WTC11 (cell line): ENCODE measurements around the gene POLG. TPM values are rescaled to one million over a fixed set of nuclear protein-coding genes. Genes with fewer than 3 reads are reported as not detected.

Experiments
- ATAC-seq: fragments of 200-7000 bp; cut with Tn5 transposase; 2 replicates; pipeline ENCODE4 v1.10.0; 2021; ENCODE audit warnings: mild to moderate bottlenecking, moderate library complexity
- CTCF ChIA-PET: fragments of 300-600 bp; sonication (Branson Sonifier 250); formaldehyde crosslinking; loops from one replicate; lab custom pipeline; 2021; ENCODE audit warnings: antibody characterized with exemption; lab: Charles Lee
- POLR2A ChIA-PET: fragments of 350-600 bp; sonication (Branson Sonifier 250); formaldehyde crosslinking; loops from one replicate; lab custom pipeline; 2021; ENCODE audit warnings: antibody characterized with exemption; lab: Charles Lee
- DNase-seq: peaks from one replicate; pipeline ENCODE4 v3.0.0; 2021; ENCODE audit warnings: low spot score
- H3K27ac Mint-ChIP-seq: 2 replicates; pipeline ENCODE4 v1.8.0; 2021; ENCODE audit warnings: mixed read lengths
- H3K27me3 Mint-ChIP-seq: 2 replicates; pipeline ENCODE4 v1.8.0; 2021; ENCODE audit warnings: low read depth, mild to moderate bottlenecking, moderate library complexity, mixed read lengths
- H3K36me3 Mint-ChIP-seq: 2 replicates; pipeline ENCODE4 v1.8.0; 2021; ENCODE audit warnings: mixed read lengths
- H3K4me1 Mint-ChIP-seq: 2 replicates; pipeline ENCODE4 v1.8.0; 2022; ENCODE audit warnings: mixed read lengths
- H3K4me3 Mint-ChIP-seq: 2 replicates; pipeline ENCODE4 v1.8.0; 2021; ENCODE audit warnings: mild to moderate bottlenecking, moderate library complexity, mixed read lengths
- H3K9me3 Mint-ChIP-seq: 2 replicates; pipeline ENCODE4 v1.8.0; 2021; ENCODE audit warnings: mixed read lengths
- AR ChIP-seq: fragments of 250-450 bp; sonication (Bioruptor Pico); IDR thresholded peaks from 2 replicates; pipeline ENCODE4 v1.9.0; 2021; ENCODE audit warnings: mild to moderate bottlenecking
- CREM ChIP-seq: sonication (generic); formaldehyde crosslinking; IDR thresholded peaks from 2 replicates; pipeline ENCODE4 v1.8.1; 2022; ENCODE audit warnings: mild to moderate bottlenecking, missing genetic modification reagents, moderate library complexity
- FOXP1 ChIP-seq: sonication (generic); formaldehyde crosslinking; IDR thresholded peaks from 2 replicates; pipeline ENCODE4 v1.8.0; 2022; ENCODE audit warnings: missing genetic modification reagents, mild to moderate bottlenecking, moderate library complexity, borderline replicate concordance
- GRHL2 ChIP-seq: fragments of 250-450 bp; sonication (Bioruptor Pico); IDR thresholded peaks from 2 replicates; pipeline ENCODE4 v1.8.0; 2022; ENCODE audit warnings: mild to moderate bottlenecking, moderate library complexity; ENCODE audit not compliant: insufficient replicate concordance, severe bottlenecking
- IRF1 ChIP-seq: sonication (generic); formaldehyde crosslinking; IDR thresholded peaks from 2 replicates; pipeline ENCODE4 v1.8.0; 2023; ENCODE audit warnings: missing genetic modification reagents
- JAZF1 ChIP-seq: fragments of 250-450 bp; sonication (Bioruptor Pico); IDR thresholded peaks from 2 replicates; pipeline ENCODE4 v1.9.0; 2021; ENCODE audit warnings: moderate library complexity, mild to moderate bottlenecking, inconsistent platforms
- MAX ChIP-seq: sonication (generic); formaldehyde crosslinking; IDR thresholded peaks from 2 replicates; pipeline ENCODE4 v1.8.0; 2022; ENCODE audit warnings: mild to moderate bottlenecking, missing genetic modification reagents
- NR1H2 ChIP-seq: sonication (generic); formaldehyde crosslinking; IDR thresholded peaks from 2 replicates; pipeline ENCODE4 v1.9.0; 2021; ENCODE audit warnings: mild to moderate bottlenecking, moderate library complexity, missing genetic modification reagents
- PRRX2 ChIP-seq: fragments of 250-450 bp; sonication (Bioruptor Pico); IDR thresholded peaks from 2 replicates; pipeline ENCODE4 v1.8.0; 2021; ENCODE audit warnings: mild to moderate bottlenecking
- RORB ChIP-seq: fragments of 250-450 bp; sonication (Bioruptor Pico); IDR thresholded peaks from 2 replicates; pipeline ENCODE4 v1.9.0; 2021; ENCODE audit warnings: mild to moderate bottlenecking
- SOX15 ChIP-seq: fragments of 250-450 bp; sonication (Bioruptor Pico); IDR thresholded peaks from 2 replicates; pipeline ENCODE4 v1.9.0; 2021; ENCODE audit warnings: mild to moderate bottlenecking
- STAT6 ChIP-seq: sonication (generic); formaldehyde crosslinking; conservative IDR thresholded peaks from 2 replicates; pipeline ENCODE4 v1.8.1; 2023; ENCODE audit warnings: mild to moderate bottlenecking, low read depth, missing genetic modification reagents, moderate library complexity
- TEAD4 ChIP-seq: sonication (generic); formaldehyde crosslinking; IDR thresholded peaks from 2 replicates; pipeline ENCODE4 v1.8.0; 2022; ENCODE audit warnings: mild to moderate bottlenecking, missing genetic modification reagents
- USF1 ChIP-seq: sonication (generic); formaldehyde crosslinking; IDR thresholded peaks from 2 replicates; pipeline ENCODE4 v1.8.0; 2022; ENCODE audit warnings: mild to moderate bottlenecking, missing genetic modification reagents
- ZBTB43 ChIP-seq: sonication (generic); formaldehyde crosslinking; IDR thresholded peaks from 2 replicates; pipeline ENCODE4 v1.8.1; 2023; ENCODE audit warnings: mild to moderate bottlenecking, missing genetic modification reagents
- ZNF121 ChIP-seq: sonication (generic); formaldehyde crosslinking; IDR thresholded peaks from 2 replicates; pipeline ENCODE4 v1.8.0; 2023; ENCODE audit warnings: missing genetic modification reagents
- ZNF425 ChIP-seq: fragments of 250-450 bp; sonication (Bioruptor Pico); conservative IDR thresholded peaks from 2 replicates; pipeline ENCODE4 v1.9.0; 2021; ENCODE audit warnings: mild to moderate bottlenecking
- ZNF671 ChIP-seq: fragments of 250-450 bp; sonication (Bioruptor Pico); IDR thresholded peaks from 2 replicates; pipeline ENCODE4 v1.8.0; 2021; ENCODE audit warnings: mild to moderate bottlenecking
- total RNA-seq: library from RNA; stranded (reverse); gene quantifications from 3 replicates; pipeline ENCODE4 v1.2.3, GENCODE V29; 2021

The POLG gene
- total RNA-seq, 1 experiment from 2014 or later, result 76.2 TPM

GRCh38 chr15:89345248-89345647 lies 10.6 kb upstream of the POLG start:
- Mint-ChIP-seq H3K27me3 (peaks cover 2% of the 10 kb centered on the region; the same call in 1 of the 2 replicates), H3K36me3 (no peaks in the 10 kb centered on the region), H3K27ac (peak overlapping the region; percentile 53; the same call in 1 of the 2 replicates), H3K9me3 (no peaks in the 10 kb centered on the region), H3K4me3 (no peak overlapping the region), H3K4me1 (peaks cover 5% of the 10 kb centered on the region; the same call in 1 of the 2 replicates)
- ATAC-seq, result no peak
- no peak for DNase-seq
- no peak for TF ChIP-seq USF1 (CRISPR knock-in tag)
- no peak for TF ChIP-seq RORB (CRISPR knock-in tag)
- TF ChIP-seq CREM (CRISPR knock-in tag), result no peak
- no peak for TF ChIP-seq ZNF425
- no peak for TF ChIP-seq PRRX2
- TF ChIP-seq NR1H2 (CRISPR knock-in tag), result no peak
- TF ChIP-seq ZBTB43 (CRISPR knock-in tag), result no peak
- CTCF ChIA-PET, result interaction anchor here (1.7 to 9.6 kb wide), 2 partner anchors 10 to 12 kb away, joined by 4 to 121 read pairs; no protein-coding TSS in a partner anchor
- POLR2A ChIA-PET, result interaction anchor here (0.6 kb wide), 1 partner anchor 222 kb away, joined by 3 read pairs; no protein-coding TSS in a partner anchor

GRCh38 chr15:89342840-89343239 lies 8.2 kb upstream of the POLG start:
- ChIA-PET CTCF (interaction anchor here (1.7 to 9.6 kb wide), 2 partner anchors 15 to 74 kb away, joined by 8 to 121 read pairs; no protein-coding TSS in a partner anchor), POLR2A (interaction anchor here (0.6 kb wide), 1 partner anchor 11 kb away, joined by 6 read pairs; no protein-coding TSS in a partner anchor)
- Mint-ChIP-seq H3K9me3 (no peaks in the 10 kb centered on the region), H3K27ac (no peak overlapping the region), H3K27me3 (0 out of 2 replicates have a peak, but pooled peaks cover under 1% of the 10 kb centered on the region), H3K36me3 (no peaks in the 10 kb centered on the region), H3K4me1 (peaks cover 5% of the 10 kb centered on the region; the same call in 1 of the 2 replicates), H3K4me3 (no peak overlapping the region)
- no peak for ATAC-seq
- TF ChIP-seq FOXP1 (no peak), NR1H2 (CRISPR knock-in tag) (no peak), ZNF671 (CRISPR knock-in tag) (no peak), TEAD4 (CRISPR knock-in tag) (no peak), AR (CRISPR knock-in tag) (no peak), JAZF1 (CRISPR knock-in tag) (no peak)
- DNase-seq, result no peak

- no peak overlapping the region for H3K4me3 Mint-ChIP-seq
- H3K27me3 Mint-ChIP-seq, result 0 out of 2 replicates have a peak, but pooled peaks cover 2% of the 10 kb centered on the region
- no peaks in the 10 kb centered on the region for H3K36me3 Mint-ChIP-seq
- H3K27ac Mint-ChIP-seq, result no peak overlapping the region
- no peak for ATAC-seq
- no peaks in the 10 kb centered on the region for H3K9me3 Mint-ChIP-seq
- POLR2A ChIA-PET, result no interaction called here
- CTCF ChIA-PET, result interaction anchor here (0.6 to 9.6 kb wide), 3 partner anchors 8 to 16 kb away, joined by 3 to 121 read pairs (median 3); no protein-coding TSS in a partner anchor
- peaks cover 5% of the 10 kb centered on the region; the same call in 1 of the 2 replicates for H3K4me1 Mint-ChIP-seq
- DNase-seq, result no peak
- TF ChIP-seq MAX (no peak), ZNF121 (CRISPR knock-in tag) (no peak), ZBTB43 (CRISPR knock-in tag) (no peak), GRHL2 (CRISPR knock-in tag) (no peak), IRF1 (CRISPR knock-in tag) (no peak), SOX15 (CRISPR knock-in tag) (no peak), STAT6 (CRISPR knock-in tag) (no peak)
Measured at GRCh38 chr15:89341316-89342005, 6.8 kb upstream of the POLG start.
